Naive thymus-derived CD4-positive, alpha-beta T cell (primary cell): ENCODE measurements around the gene ADAMTS9. TPM values are rescaled to one million over a fixed set of nuclear protein-coding genes. Genes with fewer than 3 reads are reported as not detected.

Experiments used
- ATAC-seq: fragments of 150-1000 bp; cut with Tn5 transposase; 2 replicates; pipeline ENCODE4 v1.10.0; 2021; ENCODE audit warnings: mild to moderate bottlenecking, moderate library complexity
- CTCF ChIA-PET: fragments of 350-600 bp; sonication (Branson Sonifier 250); formaldehyde crosslinking; loops from one replicate; lab custom pipeline; 2021; ENCODE audit warnings: antibody characterized with exemption; lab: Charles Lee
- POLR2A ChIA-PET: fragments of 350-600 bp; sonication (Branson Sonifier 250); formaldehyde crosslinking; loops from one replicate; lab custom pipeline; 2021; ENCODE audit warnings: antibody characterized with exemption, inconsistent platforms; lab: Charles Lee
- DNase-seq, 9 donors: peaks; one replicate each; pipeline versions ENCODE4 v3.0.0 to v3.0.0-alpha.2; 2020 to 2022; ENCODE audit warnings: mixed read lengths in 1 of 9
- H3K27ac ChIP-seq: one replicate; pipeline ENCODE4 v1.7.0; 2013; ENCODE audit warnings: mild to moderate bottlenecking, low read depth, low read length, moderate library complexity
- H3K27me3 ChIP-seq, 2 donors: one replicate each; pipeline ENCODE4 v1.7.0; 2013; ENCODE audit warnings: low read length in 2 of 2, mild to moderate bottlenecking in 2 of 2, moderate library complexity in 2 of 2; ENCODE audit not compliant: control insufficient read depth in 2 of 2, insufficient read depth in 2 of 2
- H3K36me3 ChIP-seq, 3 experiments: 1 replicate in 2 of 3; 2 replicates in 1 of 3; pipeline ENCODE4 v1.7.0; 2013; ENCODE audit warnings: low read length in 3 of 3, mild to moderate bottlenecking in 3 of 3, moderate library complexity in 1 of 3; ENCODE audit not compliant: insufficient read depth in 3 of 3, control insufficient read depth in 2 of 3
- H3K4me1 ChIP-seq, 2 donors: one replicate each; pipeline ENCODE4 v1.7.0; 2013; ENCODE audit warnings: low read length in 2 of 2, mild to moderate bottlenecking in 2 of 2, moderate library complexity in 1 of 2; ENCODE audit not compliant: control insufficient read depth in 2 of 2, insufficient read depth in 2 of 2
- H3K4me3 ChIP-seq: 2 replicates; pipeline ENCODE4 v1.7.0; 2013; ENCODE audit warnings: mild to moderate bottlenecking, low read length
- H3K9me3 ChIP-seq, 3 experiments: 1 replicate in 2 of 3; 2 replicates in 1 of 3; pipeline ENCODE4 v1.7.0; 2013; ENCODE audit warnings: low read length in 3 of 3; ENCODE audit not compliant: control insufficient read depth in 2 of 3
- H3K27ac Mint-ChIP-seq, 9 donors: one replicate each; pipeline ENCODE4 v1.8.0; 2020 to 2022; ENCODE audit warnings: mixed read lengths in 9 of 9, mild to moderate bottlenecking in 8 of 9, moderate library complexity in 5 of 9, inconsistent platforms in 2 of 9
- H3K27me3 Mint-ChIP-seq, 5 donors: one replicate each; pipeline ENCODE4 v1.8.0; 2021 to 2022; ENCODE audit warnings: mixed read lengths in 5 of 5, mild to moderate bottlenecking in 1 of 5
- H3K36me3 Mint-ChIP-seq, 5 donors: one replicate each; pipeline ENCODE4 v1.8.0; 2020 to 2022; ENCODE audit warnings: mixed read lengths in 5 of 5, mild to moderate bottlenecking in 3 of 5, inconsistent platforms in 1 of 5
- H3K4me1 Mint-ChIP-seq, 7 donors: one replicate each; pipeline ENCODE4 v1.8.0; 2020 to 2022; ENCODE audit warnings: mixed read lengths in 7 of 7, mild to moderate bottlenecking in 3 of 7, inconsistent platforms in 1 of 7
- H3K4me3 Mint-ChIP-seq, 10 donors: one replicate each; pipeline ENCODE4 v1.8.0; 2020 to 2022; ENCODE audit warnings: mild to moderate bottlenecking in 10 of 10, mixed read lengths in 10 of 10, moderate library complexity in 6 of 10, inconsistent platforms in 2 of 10
- H3K9me3 Mint-ChIP-seq, 11 donors: one replicate each; pipeline ENCODE4 v1.8.0; 2020 to 2022; ENCODE audit warnings: mixed read lengths in 11 of 11, mild to moderate bottlenecking in 4 of 11, inconsistent platforms in 1 of 11, moderate library complexity in 1 of 11
- intact Hi-C, 2 donors: fragments of 100-400 bp; cut with micrococcal nuclease; formaldehyde crosslinking; loops; one replicate each; pipeline ENCODE4 v1.15.1; 2023
- polyA plus RNA-seq, 2 donors: library from polyadenylated mRNA; unstranded; fragments of 300-500 nt; fragmentation: Illumina TruSeq; gene quantifications; one replicate each; pipeline ENCODE4 v1.2.3, GENCODE V29; 2021
- total RNA-seq, 6 experiments: library from RNA in 5 of 6; stranded (reverse) in 5 of 6; gene quantifications; 1 replicate in 5 of 6; 2 replicates in 1 of 6; pipeline ENCODE4 v1.2.3 and lab custom pipeline; 2021 to 2026

Gene ADAMTS9
- total and polyA plus RNA-seq, 7 experiments from 2014 or later: not detected

- Mint-ChIP-seq H3K27ac (no peak overlapping the region), H3K9me3 (peaks cover 0 to 4% (median 0%) of the 10 kb centered on the region in 11 donors), H3K27me3 (no peaks in the 10 kb centered on the region), H3K4me3 (no peak overlapping the region), H3K4me1 (no peaks in the 10 kb centered on the region), H3K36me3 (no peaks in the 10 kb centered on the region)
- intact Hi-C loops: no loop called here
- Histone ChIP-seq H3K36me3 (no peaks in the 10 kb centered on the region), H3K27ac (no peak overlapping the region), H3K4me1 (no peaks in the 10 kb centered on the region), H3K27me3 (no peaks in the 10 kb centered on the region), H3K4me3 (no peak overlapping the region), H3K9me3 (no peaks in the 10 kb centered on the region)
- POLR2A ChIA-PET: no interaction called here
- CTCF ChIA-PET: no interaction called here
- DNase-seq (no peak), ATAC-seq (no peak)
Measured at GRCh38 chr3:64591615-64592014, 96.2 kb downstream of the ADAMTS9 start.

- H3K36me3 ChIP-seq: no peaks in the 10 kb centered on the region
- no peaks in the 10 kb centered on the region for H3K9me3 ChIP-seq
- ATAC-seq: no peak
- Mint-ChIP-seq H3K4me1 (no peaks in the 10 kb centered on the region), H3K4me3 (no peak overlapping the region), H3K9me3 (peaks cover 0 to 3% (median 0%) of the 10 kb centered on the region in 11 donors), H3K27ac (no peak overlapping the region), H3K36me3 (no peaks in the 10 kb centered on the region), H3K27me3 (peaks cover 0 to 15% (median 3%) of the 10 kb centered on the region in 5 donors)
- ChIA-PET CTCF (no interaction called here), POLR2A (no interaction called here)
- no peaks in the 10 kb centered on the region for H3K4me1 ChIP-seq
- H3K27ac ChIP-seq: no peak overlapping the region
- no peak overlapping the region for H3K4me3 ChIP-seq
- H3K27me3 ChIP-seq: no peaks in the 10 kb centered on the region
- intact Hi-C loops: no loop called here
- no peak for DNase-seq
Measured at GRCh38 chr3:64588380-64588779, 99.4 kb downstream of the ADAMTS9 start.

- ChIA-PET CTCF (no interaction called here), POLR2A (no interaction called here)
- DNase-seq (no peak), ATAC-seq (no peak)
- Histone ChIP-seq H3K27me3 (no peaks in the 10 kb centered on the region), H3K27ac (no peak overlapping the region), H3K36me3 (no peaks in the 10 kb centered on the region), H3K4me3 (no peak overlapping the region), H3K4me1 (no peaks in the 10 kb centered on the region), H3K9me3 (no peaks in the 10 kb centered on the region)
- Mint-ChIP-seq H3K27me3 (peaks cover 0 to 15% (median 3%) of the 10 kb centered on the region in 5 donors), H3K4me1 (no peaks in the 10 kb centered on the region), H3K9me3 (peaks cover 0 to 3% (median 0%) of the 10 kb centered on the region in 11 donors), H3K4me3 (no peak overlapping the region), H3K36me3 (no peaks in the 10 kb centered on the region), H3K27ac (no peak overlapping the region)
- intact Hi-C loops: no loop called here
Measured at GRCh38 chr3:64586952-64587351, 100.8 kb downstream of the ADAMTS9 start.

GRCh38 chr3:64584179-64584578 is 103.6 kb downstream of the ADAMTS9 start:
- H3K4me3 ChIP-seq: no peak overlapping the region
- H3K27ac ChIP-seq: no peak overlapping the region
- intact Hi-C loops: no loop called here
- H3K4me1 ChIP-seq: no peaks in the 10 kb centered on the region
- CTCF ChIA-PET: no interaction called here
- Mint-ChIP-seq H3K27me3 (peaks cover 0 to 15% (median 3%) of the 10 kb centered on the region in 5 donors), H3K4me3 (no peak overlapping the region), H3K36me3 (no peaks in the 10 kb centered on the region), H3K4me1 (no peaks in the 10 kb centered on the region), H3K27ac (no peak overlapping the region), H3K9me3 (peaks cover 0 to 3% (median 0%) of the 10 kb centered on the region in 11 donors)
- no peaks in the 10 kb centered on the region for H3K27me3 ChIP-seq
- no peak for DNase-seq
- POLR2A ChIA-PET: no interaction called here
- no peaks in the 10 kb centered on the region for H3K36me3 ChIP-seq
- no peaks in the 10 kb centered on the region for H3K9me3 ChIP-seq
- ATAC-seq: no peak

GRCh38 chr3:64578797-64579196 is 109.0 kb downstream of the ADAMTS9 start:
- POLR2A ChIA-PET: no interaction called here
- Histone ChIP-seq H3K9me3 (no peaks in the 10 kb centered on the region), H3K36me3 (no peaks in the 10 kb centered on the region), H3K4me1 (no peaks in the 10 kb centered on the region), H3K4me3 (no peak overlapping the region), H3K27ac (no peak overlapping the region), H3K27me3 (no peaks in the 10 kb centered on the region)
- Mint-ChIP-seq H3K9me3 (peaks cover 0 to 5% (median 0%) of the 10 kb centered on the region in 11 donors), H3K4me3 (no peak overlapping the region), H3K4me1 (no peaks in the 10 kb centered on the region), H3K27ac (no peak overlapping the region), H3K36me3 (no peaks in the 10 kb centered on the region), H3K27me3 (peaks cover 0 to 5% (median 0%) of the 10 kb centered on the region in 5 donors)
- ATAC-seq (no peak), DNase-seq (no peak)
- CTCF ChIA-PET: no interaction called here
- intact Hi-C loops: no loop called here

- intact Hi-C loops: no loop called here
- H3K4me1 Mint-ChIP-seq: no peaks in the 10 kb centered on the region
- H3K9me3 ChIP-seq: no peaks in the 10 kb centered on the region
- no peak overlapping the region for H3K27ac ChIP-seq
- ChIA-PET CTCF (no interaction called here), POLR2A (no interaction called here)
- DNase-seq: no peak
- no peaks in the 10 kb centered on the region for H3K36me3 ChIP-seq
- H3K4me1 ChIP-seq: no peaks in the 10 kb centered on the region
- no peaks in the 10 kb centered on the region for H3K27me3 ChIP-seq
- no peak overlapping the region for H3K27ac Mint-ChIP-seq
- H3K4me3 ChIP-seq: no peak overlapping the region
- H3K36me3 Mint-ChIP-seq: no peaks in the 10 kb centered on the region
- H3K27me3 Mint-ChIP-seq: peaks cover 0 to 5% (median 0%) of the 10 kb centered on the region in 5 donors
- no peak overlapping the region for H3K4me3 Mint-ChIP-seq
- ATAC-seq: no peak
- H3K9me3 Mint-ChIP-seq: peaks cover 0 to 5% (median 0%) of the 10 kb centered on the region in 11 donors
Measured at GRCh38 chr3:64578062-64578770, 109.6 kb downstream of the ADAMTS9 start.

GRCh38 chr3:64576211-64576775 is 111.5 kb downstream of the ADAMTS9 start:
- Mint-ChIP-seq H3K27me3 (peaks cover 0 to 9% (median 0%) of the 10 kb centered on the region in 5 donors), H3K4me3 (no peak overlapping the region), H3K27ac (no peak overlapping the region), H3K9me3 (peaks cover 0 to 5% (median 0%) of the 10 kb centered on the region in 11 donors), H3K4me1 (no peaks in the 10 kb centered on the region), H3K36me3 (no peaks in the 10 kb centered on the region)
- H3K4me1 ChIP-seq: no peaks in the 10 kb centered on the region
- intact Hi-C loops: no loop called here
- H3K36me3 ChIP-seq: no peaks in the 10 kb centered on the region
- CTCF ChIA-PET: no interaction called here
- POLR2A ChIA-PET: no interaction called here
- H3K27ac ChIP-seq: no peak overlapping the region
- no peaks in the 10 kb centered on the region for H3K9me3 ChIP-seq
- ATAC-seq: no peak
- no peak for DNase-seq
- no peaks in the 10 kb centered on the region for H3K27me3 ChIP-seq
- H3K4me3 ChIP-seq: no peak overlapping the region
